DND-41 (cell line): ENCODE results near the gene IQCM.

Source experiments
- ATAC-seq: fragments of 200-7000 bp; cut with Tn5 transposase; 3 replicates; pipeline ENCODE4 v1.9.1; 2021; ENCODE audit warnings: low read depth; ENCODE audit not compliant: insufficient read depth
- DNase-seq: peaks from one replicate; pipeline ENCODE4 v3.0.0-alpha.2; 2020
- H2AFZ ChIP-seq: 2 replicates; pipeline ENCODE4 v1.6.0; 2012; ENCODE audit warnings: low read depth, low read length
- H3K27ac ChIP-seq: 2 replicates; pipeline ENCODE4 v1.5.1; 2012; ENCODE audit warnings: low read length, inconsistent platforms
- H3K27me3 ChIP-seq: fragments of 200-600 bp; sonication (generic); 2 replicates; pipeline ENCODE4 v1.6.0; 2012; ENCODE audit warnings: low read length, mild to moderate bottlenecking, inconsistent platforms; ENCODE audit not compliant: insufficient read depth, poor library complexity
- H3K36me3 ChIP-seq: 2 replicates; pipeline ENCODE4 v1.5.1; 2012; ENCODE audit warnings: low read length, inconsistent platforms; ENCODE audit not compliant: insufficient read depth
- H3K4me1 ChIP-seq: 2 replicates; pipeline ENCODE4 v1.5.1; 2012; ENCODE audit warnings: mild to moderate bottlenecking, low read length; ENCODE audit not compliant: insufficient read depth
- H3K4me2 ChIP-seq: 2 replicates; pipeline ENCODE4 v1.6.0; 2012; ENCODE audit warnings: mild to moderate bottlenecking, moderate library complexity, low read length, inconsistent platforms; ENCODE audit not compliant: insufficient read depth
- H3K4me3 ChIP-seq, 2 experiments: fragments of 200-600 bp in 1 of 2; shearing (Covaris generic) in 1 of 2; 2 replicates each; pipeline ENCODE4 v1.5.1; 2012 to 2016; ENCODE audit warnings: inconsistent platforms in 2 of 2, low read length in 2 of 2, mild to moderate bottlenecking in 2 of 2, low read depth in 1 of 2, moderate library complexity in 1 of 2
- H3K79me2 ChIP-seq: 2 replicates; pipeline ENCODE4 v1.6.0; 2012; ENCODE audit warnings: low read length, inconsistent platforms; ENCODE audit not compliant: insufficient read depth
- H3K9ac ChIP-seq: 2 replicates; pipeline ENCODE4 v1.6.0; 2012; ENCODE audit warnings: low read depth, mild to moderate bottlenecking, inconsistent platforms, low read length, moderate library complexity
- H3K9me3 ChIP-seq: 2 replicates; pipeline ENCODE4 v1.5.1; 2012; ENCODE audit warnings: low read length, moderate library complexity, mild to moderate bottlenecking, inconsistent platforms; ENCODE audit not compliant: insufficient read depth, severe bottlenecking
- H4K20me1 ChIP-seq: 2 replicates; pipeline ENCODE4 v1.6.0; 2012; ENCODE audit warnings: low read length; ENCODE audit not compliant: insufficient read depth
- CTCF ChIP-seq: IDR thresholded peaks from 2 replicates; pipeline ENCODE4 v1.5.1; 2012; ENCODE audit warnings: borderline replicate concordance, low read length, moderate library complexity, mild to moderate bottlenecking; ENCODE audit not compliant: poor library complexity, severe bottlenecking; ENCODE audit errors: extremely low read depth
- EZH2 ChIP-seq: IDR thresholded peaks from 3 replicates; pipeline ENCODE4 v1.6.1; 2012; ENCODE audit warnings: borderline replicate concordance, low read depth, mild to moderate bottlenecking, moderate library complexity, low read length, inconsistent platforms; ENCODE audit not compliant: severe bottlenecking

The IQCM gene

DNA sequence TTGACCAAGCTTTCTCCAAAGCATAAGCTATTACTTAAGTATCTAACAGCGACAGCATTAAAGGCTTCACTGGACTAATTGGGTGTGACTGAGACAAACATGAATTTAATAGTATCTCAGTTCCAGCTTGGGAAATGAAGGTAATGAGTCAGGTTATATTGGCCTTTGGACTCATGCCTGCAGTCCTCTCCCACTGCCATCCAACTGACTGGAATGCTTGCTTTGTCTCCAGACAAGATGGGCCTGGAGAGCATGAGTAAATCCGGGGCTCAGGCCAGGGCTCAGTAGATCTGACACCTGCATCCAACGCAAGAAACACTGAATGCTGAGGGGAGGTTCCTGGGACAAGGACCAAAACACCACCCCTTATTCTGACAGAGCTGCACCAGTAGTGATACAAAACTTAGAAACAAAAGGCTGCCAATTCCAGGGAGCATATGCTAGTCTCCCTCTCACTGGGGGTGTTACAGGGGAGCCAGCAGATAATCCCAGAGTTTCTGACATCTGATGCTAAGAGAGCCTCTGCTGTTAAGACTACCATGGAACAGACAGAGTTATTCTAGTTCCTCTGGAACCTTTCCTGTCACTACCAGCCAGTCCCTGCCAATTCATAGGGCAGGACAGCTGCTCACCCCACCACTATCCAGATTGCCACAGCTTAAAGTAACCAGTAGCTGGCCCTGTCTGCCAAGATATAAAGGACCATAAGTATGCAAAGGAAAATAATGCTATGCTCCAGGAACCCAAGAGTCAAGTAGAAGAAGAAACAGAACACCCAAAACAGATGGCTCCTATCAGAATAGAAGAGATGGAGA is 293.8 kb downstream of the IQCM start:
- DNase-seq (no peak), ATAC-seq (no peak)
- Histone ChIP-seq H3K4me2 (no peak overlapping the region), H3K9ac (no peak overlapping the region), H3K27me3 (no peaks in the 10 kb centered on the region), H2AFZ (no peak overlapping the region), H3K9me3 (no peaks in the 10 kb centered on the region), H3K79me2 (no peaks in the 10 kb centered on the region), H3K4me3 (no peak overlapping the region), H3K4me1 (no peaks in the 10 kb centered on the region), H3K36me3 (no peaks in the 10 kb centered on the region), H3K27ac (no peak overlapping the region), H4K20me1 (no peaks in the 10 kb centered on the region)
- TF ChIP-seq CTCF (no peak), EZH2 (no peak)

GRCh38 chr4:149518471-149518870 is 297.2 kb downstream of the IQCM start:
- no peak for TF ChIP-seq EZH2
- TF ChIP-seq CTCF = no peak
- H3K4me2 ChIP-seq = no peak overlapping the region
- no peak overlapping the region for H3K4me3 ChIP-seq
- H3K27ac ChIP-seq = no peak overlapping the region
- no peak for DNase-seq
- no peak for ATAC-seq
- H3K27me3 ChIP-seq = no peaks in the 10 kb centered on the region
- no peaks in the 10 kb centered on the region for H3K4me1 ChIP-seq
- no peak overlapping the region for H3K9ac ChIP-seq
- H2AFZ ChIP-seq = no peak overlapping the region
- H4K20me1 ChIP-seq = no peaks in the 10 kb centered on the region
- no peaks in the 10 kb centered on the region for H3K36me3 ChIP-seq
- peaks cover 6% of the 10 kb centered on the region for H3K9me3 ChIP-seq
- H3K79me2 ChIP-seq = no peaks in the 10 kb centered on the region

GRCh38 chr4:149513081-149513480 is 302.6 kb downstream of the IQCM start:
- no peak overlapping the region for H2AFZ ChIP-seq
- no peak for ATAC-seq
- no peaks in the 10 kb centered on the region for H4K20me1 ChIP-seq
- no peaks in the 10 kb centered on the region for H3K27me3 ChIP-seq
- TF ChIP-seq EZH2 (no peak), CTCF (no peak)
- H3K4me1 ChIP-seq = no peaks in the 10 kb centered on the region
- H3K9me3 ChIP-seq = peaks cover 6% of the 10 kb centered on the region
- no peak overlapping the region for H3K4me3 ChIP-seq
- no peak overlapping the region for H3K27ac ChIP-seq
- DNase-seq = no peak
- H3K79me2 ChIP-seq = no peaks in the 10 kb centered on the region
- no peak overlapping the region for H3K9ac ChIP-seq
- no peaks in the 10 kb centered on the region for H3K36me3 ChIP-seq
- no peak overlapping the region for H3K4me2 ChIP-seq
